Activated CD4-positive, alpha-beta T cell treated with anti-CD3 and anti-CD28 coated beads, Interleukin-2, amount 50 U/mL, for 4 hours (primary cell): ENCODE results near the gene SMIM24.

Experiments used
- DNase-seq, 2 experiments: peaks; one replicate each; pipeline ENCODE4 v3.0.0-alpha.2; 2020

The SMIM24 gene

DNA sequence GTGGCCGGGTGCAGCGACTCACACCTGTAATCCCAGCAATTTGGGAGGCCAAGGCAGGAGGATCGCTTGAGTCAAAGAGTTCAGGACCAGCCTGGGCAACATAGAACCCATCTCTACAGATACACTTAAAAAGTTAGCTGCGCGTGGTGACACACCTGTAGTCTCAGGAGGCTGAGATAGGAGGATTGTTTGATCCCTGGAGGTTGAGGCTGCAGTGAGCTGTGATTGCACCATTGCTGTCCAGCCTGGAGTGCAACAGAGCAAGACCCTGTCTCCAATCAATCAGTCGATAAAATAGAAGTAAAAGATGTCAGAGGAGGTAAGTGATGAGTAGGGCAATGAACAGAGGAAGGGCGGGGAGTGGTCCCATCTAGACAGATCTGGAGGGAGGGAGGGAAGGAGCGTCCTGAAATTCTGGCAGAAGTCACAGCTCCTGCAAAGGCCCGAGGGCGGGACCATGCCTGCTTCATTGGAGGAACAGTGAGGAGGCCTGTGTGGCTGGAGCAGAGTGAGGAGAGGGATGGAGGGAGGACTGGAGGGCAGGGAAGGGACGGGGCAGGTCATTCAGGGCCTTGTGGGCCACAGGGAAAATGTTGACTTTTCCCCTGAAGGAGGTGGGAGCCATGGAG is 9.7 kb downstream of the SMIM24 start:
- no peak for DNase-seq

DNA sequence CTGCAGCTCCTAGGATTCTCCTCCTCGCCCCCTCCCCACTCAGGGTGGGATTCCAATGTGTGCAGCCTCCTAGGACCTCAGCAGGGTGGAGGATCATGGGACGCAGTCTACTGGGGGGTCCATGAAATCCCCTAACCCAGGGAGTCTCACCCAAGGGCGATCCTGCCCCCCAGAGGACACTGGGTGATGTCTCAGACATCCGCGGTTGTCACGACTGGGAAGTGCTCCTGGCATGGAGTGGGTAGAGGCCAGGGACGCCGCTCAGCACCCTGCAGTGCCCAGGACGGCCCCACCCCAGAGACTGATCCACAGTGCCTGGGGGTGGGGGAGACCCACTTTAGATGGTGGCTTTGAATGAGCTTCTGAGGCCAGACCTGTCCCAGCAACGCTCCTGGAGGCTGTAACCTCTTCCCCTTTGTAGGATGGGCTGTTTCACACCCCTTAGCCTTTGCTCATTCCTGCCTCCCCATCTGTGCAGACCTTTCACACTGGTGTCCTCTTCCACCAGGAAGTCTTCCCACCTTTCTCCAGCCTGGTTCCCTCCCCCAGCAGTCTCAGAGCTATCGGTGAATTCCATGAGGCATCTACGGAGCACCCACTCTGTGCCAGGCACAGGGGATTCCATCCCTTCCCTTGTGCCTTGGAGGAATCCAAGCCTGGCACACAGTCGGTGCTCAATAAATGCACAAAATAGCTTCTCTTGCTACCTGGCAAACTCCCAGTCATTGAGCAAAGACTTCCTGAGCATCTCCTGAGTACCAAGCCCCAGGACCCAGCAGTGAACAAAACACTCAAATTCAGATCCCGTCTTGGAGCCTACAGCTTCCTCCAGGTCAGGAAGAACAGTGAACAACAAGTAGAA is 10.5 kb downstream of the SMIM24 start:
- DNase-seq, result no peak

DNA sequence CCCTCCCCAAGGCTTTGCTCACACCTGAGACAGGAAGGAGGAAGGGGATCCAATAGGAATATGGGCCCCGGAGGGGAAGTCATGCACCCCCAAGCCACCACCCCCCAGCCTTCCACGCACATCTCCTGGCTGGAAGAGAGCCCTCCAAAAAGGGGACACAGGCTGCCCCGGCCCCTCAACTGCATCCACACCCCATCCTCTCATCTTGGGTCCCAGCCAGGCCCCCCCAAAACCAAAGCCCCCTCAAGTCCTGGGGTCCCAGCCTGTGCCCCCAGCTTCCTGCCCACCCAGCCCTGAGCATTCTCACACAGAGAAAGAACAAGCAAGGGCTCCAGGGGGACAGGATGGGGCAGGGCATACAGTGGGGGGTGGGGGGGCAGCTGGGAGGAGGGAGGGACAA is 12.1 kb downstream of the SMIM24 start:
- DNase-seq, result no peak

DNA sequence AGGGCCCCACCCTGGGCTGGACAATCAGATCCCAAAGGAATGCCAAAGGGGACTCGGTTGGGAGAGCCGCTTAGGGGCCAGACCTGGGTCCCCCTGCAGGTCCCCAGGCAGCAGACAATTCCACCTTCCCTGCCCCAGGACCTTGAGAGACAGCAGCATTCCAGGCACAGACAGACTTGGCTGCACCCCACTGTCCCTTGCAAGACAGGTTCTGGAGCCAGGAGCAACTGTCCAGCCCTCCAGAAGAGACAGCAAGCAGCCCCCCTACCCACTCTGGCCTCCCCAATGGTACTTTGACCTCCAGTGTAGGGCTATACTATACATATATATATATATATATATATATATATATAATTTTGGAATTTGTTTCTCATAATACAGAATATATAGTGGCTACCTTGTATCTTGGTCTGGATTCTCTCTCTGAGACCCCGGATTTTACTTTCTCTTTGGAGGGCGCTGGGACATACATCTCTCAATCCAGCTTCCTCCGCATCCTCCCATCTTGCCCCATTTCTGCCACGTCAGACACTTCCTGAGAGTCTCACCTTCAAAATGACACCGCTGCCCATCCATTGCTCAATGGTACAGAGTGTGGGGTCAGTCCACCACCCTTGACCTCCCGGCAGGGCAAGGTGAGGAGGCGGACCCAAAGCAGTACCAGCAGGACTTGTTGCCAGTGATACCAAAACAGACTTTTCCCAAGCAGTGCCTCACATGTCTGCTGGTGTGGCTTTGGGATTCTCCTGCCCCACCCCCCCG is 12.7 kb downstream of the SMIM24 start:
- DNase-seq, result no peak

DNA sequence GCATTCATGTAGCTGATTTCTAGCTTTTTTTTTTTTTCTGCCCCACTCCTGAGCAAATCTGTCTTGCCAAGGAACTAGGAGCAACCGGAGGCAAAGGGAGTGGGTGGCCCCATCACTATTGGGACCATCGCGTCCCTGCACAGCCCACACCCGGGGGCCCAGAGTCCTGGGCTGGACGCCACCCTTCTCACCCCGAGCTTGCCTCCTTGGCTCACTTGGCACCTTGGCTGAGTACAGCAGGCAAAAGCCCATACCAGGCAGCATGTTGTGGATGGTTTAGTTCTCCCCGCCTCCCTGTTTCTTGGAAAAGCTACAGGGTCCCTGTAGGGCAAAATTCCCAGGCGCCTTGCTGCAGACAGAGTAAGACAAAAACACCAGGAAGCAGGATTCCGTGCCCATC is 13.7 kb downstream of the SMIM24 start:
- no peak for DNase-seq

DNA sequence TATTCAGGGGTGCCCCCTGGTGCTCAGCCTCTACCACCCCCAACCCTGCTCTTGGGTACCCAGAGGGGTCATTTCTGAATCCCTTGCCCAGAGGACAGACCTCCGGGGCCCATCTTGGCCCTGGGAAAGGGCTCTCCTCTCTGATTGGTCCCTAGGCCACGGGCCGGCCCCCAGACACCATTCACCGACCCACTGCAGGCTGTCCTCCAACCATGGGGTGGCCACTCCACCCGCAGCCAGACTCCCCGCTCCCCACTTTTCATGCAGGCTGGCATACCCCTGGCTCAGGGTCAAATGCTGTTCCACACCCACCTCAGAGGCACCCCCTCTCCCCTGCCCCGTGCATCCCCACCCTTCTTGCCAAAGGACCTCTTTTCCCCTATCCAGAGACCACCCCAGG is 14.8 kb downstream of the SMIM24 start:
- no peak for DNase-seq

DNA sequence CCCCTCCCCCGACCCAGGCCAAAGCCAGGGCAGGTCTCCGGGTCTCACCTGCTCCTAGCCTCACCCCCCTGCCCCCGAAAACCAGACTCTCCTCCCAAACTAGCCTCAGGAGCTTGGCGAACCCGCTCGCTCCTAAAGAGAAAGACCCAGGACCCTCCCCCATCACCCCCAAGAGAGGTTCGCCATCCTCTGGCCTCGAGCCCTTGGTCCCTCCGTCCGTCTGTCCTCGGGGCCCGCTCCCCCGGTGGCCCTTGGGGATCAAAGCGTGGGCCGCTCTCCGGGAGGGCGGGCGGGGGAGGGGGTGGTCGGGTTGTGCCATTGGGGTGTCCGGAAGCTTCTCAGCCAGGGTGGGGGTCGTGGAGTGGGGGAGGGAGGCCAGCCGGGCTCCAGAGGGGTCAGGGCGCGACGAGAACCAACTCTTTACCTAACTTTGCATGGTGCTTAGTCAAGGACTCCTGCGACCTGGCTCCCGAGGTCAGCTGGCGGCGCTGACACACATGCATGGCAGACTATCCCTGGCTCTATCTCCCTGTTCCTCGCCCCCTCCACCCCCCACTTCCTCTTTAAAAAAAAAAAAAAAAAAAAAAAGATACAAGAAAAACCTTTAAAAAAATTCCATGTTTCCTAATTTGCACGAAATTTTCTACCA is 15.6 kb downstream of the SMIM24 start:
- no peak for DNase-seq

DNA sequence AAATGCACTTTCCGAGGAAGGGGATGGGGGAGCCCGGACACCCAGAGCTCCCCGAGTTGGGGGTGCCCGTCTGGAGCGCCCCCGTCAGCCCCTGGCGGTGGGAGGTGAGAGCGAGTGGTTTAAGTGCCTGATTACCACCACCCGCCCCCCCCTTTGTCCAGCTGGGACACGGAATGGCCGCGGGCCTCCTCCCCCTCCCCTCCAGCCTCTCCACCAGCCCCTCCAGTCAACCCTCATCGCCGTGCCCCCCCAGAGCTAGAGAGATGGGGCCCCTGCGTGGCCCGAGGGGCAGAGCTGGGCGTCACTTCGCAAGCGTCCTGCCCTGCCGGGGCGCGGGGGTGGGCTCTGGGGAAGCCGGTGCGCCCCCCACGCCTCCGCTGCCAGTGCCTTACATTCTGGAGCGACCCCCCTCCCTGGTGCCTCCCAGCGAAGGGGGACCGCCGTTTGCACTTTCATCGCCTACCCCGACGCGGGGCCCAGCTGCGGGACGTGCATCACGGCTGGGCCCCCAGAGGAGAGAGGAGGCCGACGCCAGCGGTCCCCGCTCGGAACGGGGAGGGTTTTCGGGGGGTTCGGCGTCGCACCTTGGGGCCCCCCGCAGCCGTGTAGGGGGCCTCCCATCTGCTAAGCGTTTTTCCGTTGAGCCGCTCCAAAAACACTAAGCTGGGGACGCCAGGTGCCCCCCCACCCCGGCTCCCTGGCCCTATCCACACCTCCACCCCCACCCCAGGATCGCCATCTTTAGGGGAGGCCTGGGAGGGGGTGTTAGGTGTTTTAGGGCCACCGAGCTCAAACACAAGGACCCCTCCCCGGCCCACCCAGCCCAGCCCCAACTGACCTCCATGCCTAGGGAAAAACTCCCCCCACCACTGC is 16.4 kb downstream of the SMIM24 start:
- no peak for DNase-seq

DNA sequence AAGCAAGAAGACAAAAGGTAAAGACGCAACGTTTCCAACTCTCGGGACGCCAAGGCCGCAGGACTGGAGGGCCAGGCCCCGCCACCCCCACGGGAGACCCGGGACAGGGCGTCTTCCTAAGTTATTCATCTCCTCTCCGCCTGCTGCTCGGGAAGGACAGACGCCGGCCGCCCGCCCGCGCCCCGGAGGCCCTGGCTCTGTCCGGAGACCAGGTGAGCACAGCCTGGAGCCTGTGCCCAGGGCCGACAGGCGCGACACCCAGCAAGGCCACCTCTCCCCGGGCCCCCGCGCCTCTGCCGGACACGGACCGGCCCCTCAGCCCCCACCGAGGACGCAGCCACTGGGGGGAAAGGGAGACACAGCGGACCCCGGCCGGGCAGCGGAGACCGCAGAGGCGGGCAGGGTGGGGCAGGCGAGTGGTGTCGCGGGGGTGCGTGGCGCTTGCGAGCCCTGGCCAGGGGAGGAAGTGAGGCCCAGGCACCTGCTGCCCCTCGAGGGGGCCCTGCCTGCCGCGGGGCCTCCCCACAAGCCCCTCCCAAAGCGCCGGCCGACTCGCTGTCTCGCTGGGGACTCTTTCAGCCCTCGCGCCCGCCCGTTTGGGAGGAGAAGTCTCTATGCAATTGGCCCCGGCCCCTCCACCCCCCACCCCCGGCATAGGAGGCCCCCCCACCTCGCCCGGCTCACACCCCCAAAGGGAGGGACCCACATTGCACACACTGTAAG is 17.2 kb downstream of the SMIM24 start:
- DNase-seq, result no peak

DNA sequence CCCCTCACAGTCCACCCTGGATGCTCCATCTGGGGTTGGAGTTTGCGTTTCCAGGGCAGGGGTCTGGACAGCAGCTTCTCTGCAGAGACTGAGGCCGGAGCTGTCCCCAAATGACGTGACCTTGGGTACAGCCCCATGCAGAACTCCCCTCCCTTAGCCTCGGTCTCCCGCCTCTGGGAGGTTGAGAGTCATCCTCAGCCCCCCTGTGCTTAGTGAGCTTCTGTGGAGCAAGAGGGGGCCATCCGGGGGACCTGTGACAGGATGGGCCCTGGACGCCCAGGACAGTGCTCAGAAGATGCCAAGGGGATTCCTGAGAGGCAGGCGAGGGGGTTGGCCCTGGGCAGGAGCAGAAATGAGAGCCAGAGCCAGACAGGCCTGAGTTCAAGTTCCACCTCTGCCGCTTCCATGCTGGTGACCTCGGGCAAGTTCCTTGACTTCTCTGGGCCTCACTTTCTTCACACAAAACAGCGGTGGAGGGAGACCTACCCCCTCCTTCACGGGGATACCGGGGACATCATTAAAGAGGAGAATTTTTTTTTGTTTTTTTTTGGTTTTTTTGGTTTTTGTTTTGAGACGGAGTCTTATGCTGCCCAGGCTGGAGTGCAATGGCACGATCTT is 20.3 kb downstream of the SMIM24 start:
- DNase-seq, result no peak

DNA sequence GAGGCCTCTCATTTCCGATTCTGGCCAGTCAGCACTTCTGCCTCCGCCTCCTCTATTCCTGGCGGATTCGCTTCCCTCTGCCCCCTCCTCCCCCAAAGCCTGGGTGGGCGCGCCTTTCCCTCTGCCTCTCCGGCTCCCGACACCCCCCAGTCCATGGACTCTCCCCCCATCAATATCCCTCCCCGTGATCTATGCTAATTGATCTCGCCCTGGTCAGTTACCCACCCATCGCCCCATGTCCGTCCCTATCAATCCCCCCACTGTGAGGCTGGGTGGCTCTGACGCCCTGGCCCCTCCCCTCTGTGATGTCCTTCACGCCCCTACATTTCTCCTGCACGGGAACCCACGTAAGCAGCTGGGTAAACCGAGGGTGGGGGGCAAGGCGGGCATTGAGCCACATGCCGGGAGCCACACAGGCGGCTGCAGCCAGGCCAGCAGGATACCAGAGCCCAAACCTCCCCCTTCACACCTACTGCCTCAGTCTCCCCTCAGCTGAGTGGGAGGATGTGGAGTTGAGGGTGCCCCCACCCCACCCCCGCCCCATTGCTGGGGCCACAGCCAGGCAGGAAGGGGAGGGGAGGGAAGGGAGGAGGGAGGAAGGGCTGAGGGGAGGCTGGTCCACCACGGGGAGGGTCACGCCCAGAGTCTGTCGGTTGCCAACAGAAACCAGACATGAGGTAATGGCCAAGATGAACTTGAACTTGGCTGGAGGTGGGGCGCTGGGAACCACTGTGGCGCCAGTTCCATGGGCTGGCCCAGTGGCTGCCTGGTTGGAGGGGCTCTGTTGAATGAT is 21.0 kb downstream of the SMIM24 start:
- no peak for DNase-seq

DNA sequence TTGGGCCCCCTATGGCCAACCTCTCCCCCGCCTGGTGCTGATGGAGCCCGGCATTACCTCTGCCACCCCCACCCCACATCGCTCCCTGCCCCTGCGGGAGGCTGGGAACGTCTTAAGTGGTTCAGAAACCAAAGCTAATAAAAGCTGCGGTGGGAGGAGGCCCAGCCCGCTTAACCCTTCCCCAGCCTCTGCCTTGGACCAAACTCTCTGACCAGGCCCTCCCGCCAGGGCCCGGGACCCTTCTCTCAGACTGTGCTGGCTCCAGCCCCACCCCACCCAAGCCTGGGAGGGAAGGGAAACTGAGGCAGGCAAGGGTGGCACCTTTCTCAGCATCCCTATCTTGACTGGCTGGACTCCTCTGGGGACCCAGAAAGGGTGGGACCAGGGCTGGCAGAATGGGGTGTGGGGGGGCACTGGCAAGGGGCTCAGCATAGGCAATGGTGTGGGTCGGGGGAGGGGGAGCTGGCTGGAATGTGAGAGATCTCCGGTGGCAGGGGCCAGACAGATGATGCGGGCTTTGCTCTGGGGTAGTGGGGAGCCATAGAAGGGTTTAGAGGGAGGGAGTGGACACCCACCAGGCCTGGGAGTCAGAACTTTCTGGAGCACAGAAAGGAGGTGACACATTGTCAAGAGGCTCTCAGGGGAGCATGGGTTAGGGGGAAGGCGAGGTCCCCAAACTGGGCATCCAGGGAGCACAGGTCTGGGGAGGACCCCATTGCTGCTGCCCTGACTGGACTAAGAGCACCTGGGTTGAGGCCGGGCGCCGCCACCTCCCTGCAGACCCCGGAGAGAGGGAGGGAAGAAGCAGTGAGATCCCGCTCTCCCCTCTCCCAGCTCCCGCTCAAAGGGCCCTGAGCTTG is 21.9 kb downstream of the SMIM24 start:
- no peak for DNase-seq

DNA sequence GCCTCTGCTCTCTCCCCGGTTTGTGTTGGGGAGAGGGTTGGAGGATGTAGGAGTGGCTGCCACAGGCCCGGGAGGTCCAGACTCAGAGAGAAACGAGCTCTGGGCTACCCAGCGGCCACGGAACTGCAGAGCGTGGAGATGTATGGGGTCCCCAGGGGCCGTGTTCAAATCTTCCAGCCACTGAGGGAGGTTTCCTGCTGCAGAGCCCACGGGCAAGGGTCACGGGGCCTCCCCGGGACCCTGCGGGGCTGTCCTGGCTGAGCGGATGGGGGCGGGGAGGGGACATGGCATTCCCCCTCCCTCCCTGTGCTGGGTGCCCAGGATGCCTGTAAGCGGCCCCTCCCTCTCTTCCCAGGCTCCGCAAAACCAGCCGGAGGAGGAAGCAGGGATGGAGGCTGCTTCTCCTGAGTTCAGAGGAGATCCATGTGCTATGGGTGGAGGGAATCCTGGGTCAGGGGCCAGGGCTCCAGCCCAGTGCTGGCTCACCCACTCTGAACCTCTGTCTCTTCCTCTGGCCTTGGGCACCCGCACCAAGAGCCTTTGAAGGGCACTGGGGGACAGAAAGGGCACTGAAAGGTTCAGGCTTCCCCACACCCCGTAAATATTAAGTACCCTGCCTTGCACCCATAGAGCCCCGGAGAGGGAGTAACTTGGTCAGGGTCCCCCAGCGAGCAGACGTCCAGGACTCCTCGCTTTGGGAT is 22.6 kb downstream of the SMIM24 start:
- DNase-seq, result no peak

DNA sequence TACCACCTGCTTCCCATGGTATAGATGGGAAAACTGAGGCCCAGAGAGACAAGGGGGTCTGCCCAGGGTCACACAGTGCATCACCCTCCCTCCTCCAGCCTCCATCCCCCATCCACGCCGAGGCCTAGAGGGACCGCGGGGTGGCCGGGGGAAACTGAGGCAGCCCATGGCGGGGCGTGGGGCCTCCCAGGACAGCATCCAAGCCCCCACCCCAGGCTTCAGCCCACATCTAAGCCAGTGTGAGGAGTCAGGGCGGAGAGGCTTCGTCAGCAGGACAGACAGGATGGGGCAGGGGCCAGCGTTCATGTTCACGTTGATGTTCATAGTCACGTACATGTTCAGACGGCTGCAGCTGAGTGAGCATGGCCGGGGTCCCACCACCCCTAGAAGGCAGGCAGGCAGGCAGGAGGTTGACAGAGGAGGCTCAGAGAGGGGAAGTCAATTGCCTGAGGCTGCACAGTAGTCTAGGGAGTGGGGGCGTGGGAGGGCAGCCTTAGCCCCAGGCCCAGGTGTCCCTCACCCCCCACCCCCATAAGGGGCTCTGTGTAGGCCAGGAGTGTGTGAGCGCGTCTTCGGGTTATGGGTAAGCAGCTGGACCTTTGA is 23.3 kb downstream of the SMIM24 start:
- no peak for DNase-seq

DNA sequence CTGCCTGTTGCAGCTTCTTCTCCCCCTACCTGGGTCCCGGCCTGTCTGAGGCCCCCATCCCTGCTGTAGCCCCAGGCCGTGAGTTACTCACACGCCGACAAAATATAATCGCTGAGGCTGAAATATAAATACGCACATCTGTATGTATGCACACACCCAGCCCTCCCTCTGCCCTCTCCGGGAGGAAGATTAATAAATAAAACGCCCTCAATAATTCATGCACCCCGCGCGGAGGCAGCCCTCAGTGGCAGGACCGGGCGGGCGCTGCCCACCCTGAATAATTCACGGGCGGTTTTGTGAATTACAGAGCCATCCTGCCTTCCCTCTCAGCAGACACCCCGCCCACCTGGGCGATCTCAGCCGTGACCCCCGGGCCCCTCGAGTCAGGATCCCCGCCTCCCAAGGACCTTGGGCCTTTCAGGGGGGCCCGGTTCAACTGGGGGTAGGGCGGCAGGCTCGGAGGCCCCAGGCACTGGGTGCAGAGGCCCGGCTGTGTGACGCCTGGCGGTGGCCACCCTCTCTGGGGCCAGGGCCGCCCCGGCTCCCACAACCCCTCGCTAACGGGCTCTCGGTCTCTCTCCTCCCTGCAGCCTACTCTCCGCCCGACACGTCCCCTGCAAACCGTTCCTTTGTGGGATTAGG is 24.2 kb downstream of the SMIM24 start:
- DNase-seq, result no peak

DNA sequence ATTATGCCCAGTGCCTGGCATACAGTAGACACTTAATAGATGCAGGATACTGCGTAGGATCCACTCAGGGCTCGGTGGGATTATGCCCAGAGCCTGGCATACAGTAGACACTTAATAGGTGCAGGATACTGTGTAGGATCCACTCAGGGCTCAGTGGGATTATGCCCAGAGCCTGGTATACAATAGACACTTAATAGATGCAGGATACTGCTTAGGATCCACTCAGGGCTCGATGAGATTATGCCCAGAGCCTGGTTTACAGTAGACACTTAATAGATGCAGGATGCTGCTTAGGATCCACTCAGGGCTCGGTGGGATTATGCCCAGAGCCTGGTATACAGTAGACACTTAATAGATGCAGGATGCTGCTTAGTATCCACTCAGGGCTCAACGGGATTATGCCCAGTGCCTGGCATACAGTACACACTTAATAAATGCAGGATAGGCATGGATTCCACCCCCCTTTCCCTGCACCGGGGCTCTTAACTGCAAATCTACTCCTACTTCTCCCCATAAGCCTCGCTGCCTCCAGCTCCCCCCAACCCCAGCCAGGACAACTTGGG is 24.9 kb downstream of the SMIM24 start:
- no peak for DNase-seq

DNA sequence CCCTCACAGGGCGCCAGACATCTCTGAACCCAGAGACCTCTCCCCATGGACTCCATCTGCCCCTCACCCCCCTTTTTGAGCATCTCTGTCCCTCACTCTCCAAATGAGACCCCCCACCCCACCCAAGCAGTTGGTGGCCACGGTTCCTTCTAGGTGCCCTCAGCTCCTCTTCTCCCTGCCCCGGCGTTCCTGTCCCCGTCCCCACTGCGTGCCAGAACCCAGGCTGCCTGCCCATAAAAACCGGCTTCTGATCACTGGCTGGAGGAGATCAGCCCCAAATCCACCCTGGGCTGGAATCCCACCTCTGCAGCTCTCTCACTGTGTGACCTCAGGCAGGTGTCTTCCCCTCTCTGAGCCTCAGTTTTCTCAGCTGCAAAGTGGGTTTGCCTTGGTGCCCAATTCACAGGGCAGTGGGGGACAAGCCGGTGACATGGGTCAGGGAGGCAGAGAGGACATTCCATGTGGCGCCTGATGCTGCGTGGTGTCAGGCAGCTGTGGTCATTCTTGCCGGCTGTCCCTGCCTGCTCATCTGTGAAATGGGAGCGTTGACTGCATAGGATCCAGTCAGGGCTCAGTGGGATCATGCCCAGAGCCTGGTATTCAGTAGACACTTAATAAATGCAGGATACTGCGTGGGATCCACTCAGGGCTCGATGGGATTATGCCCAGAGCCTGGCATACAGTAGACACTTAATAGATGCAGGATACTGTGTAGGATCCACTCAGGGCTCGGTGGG is 25.5 kb downstream of the SMIM24 start:
- no peak for DNase-seq
